Forelimb muscle (tissue), 1 donor: Measurements from ENCODE around the gene B9D2. TPM values are rescaled to one million over a fixed set of nuclear protein-coding genes. Genes with fewer than 3 reads are reported as not detected.
"Not testable (repeated sequence)": the region's sequence is repeated elsewhere in the genome, so short reads cannot be mapped to it uniquely, and the experiment has no call there.

ENCODE experiments used
- DNase-seq: peaks from one replicate; pipeline ENCODE4 v3.0.0-alpha.2; 2013; ENCODE audit warnings: low read depth
- polyA plus RNA-seq: library from polyadenylated mRNA; unstranded; fragments of 120-200 nt; gene quantifications from one replicate; pipeline ENCODE4 v1.2.1, GENCODE V29; 2013; ENCODE audit not compliant: insufficient read length

The B9D2 gene
- polyA plus RNA-seq, 1 donor = 2.8 TPM

DNA sequence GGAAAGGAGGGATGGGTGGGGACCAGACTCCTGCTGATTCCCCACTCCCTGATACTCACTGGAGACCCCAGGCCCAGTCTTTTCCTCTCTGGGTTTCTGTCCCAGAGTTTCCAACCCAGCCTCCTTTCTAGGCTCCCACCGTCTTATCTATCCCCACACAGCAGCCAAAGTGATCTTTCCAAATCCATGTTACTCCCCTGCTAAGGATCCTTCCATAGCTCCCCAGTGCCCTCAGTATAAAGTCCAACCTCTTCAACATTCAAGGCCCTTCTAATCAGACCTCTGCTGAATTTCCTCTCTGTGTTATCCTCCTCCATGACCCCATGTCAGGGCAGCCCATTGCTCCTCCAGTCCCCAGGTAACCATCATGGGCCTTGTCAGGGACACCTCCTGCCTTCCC lies 8.9 kb downstream of the B9D2 start:
- no peak for DNase-seq

DNA sequence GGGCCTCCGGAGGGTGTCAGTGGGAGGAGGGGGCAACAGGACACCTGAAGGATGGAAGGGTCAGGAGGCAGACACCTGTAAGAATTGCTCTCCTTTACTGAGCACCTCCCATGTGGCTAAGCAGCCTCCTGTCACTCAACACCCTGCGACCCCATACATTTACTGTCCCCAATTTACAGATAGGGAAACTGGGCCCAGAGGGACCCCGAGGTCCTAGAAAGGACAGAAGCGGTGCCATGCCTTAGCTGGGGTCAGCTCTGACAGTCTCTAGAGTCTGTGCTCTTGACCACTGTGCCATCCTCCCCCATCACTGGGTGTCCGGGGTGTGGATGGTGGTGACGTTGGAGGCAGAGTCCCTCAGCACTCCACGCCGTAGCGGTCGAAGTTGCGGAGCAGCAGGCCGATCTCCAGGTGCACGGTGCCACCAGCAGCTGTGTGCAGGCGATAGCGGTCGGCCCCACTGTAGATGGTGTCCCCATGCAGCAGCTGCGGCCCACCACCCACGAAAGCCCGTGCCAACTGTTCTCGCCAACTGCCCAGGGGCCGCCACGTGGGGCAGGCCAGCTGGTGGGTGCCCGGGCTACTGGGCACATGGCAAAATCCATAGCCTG lies 9.5 kb downstream of the B9D2 start:
- DNase-seq = no peak

DNA sequence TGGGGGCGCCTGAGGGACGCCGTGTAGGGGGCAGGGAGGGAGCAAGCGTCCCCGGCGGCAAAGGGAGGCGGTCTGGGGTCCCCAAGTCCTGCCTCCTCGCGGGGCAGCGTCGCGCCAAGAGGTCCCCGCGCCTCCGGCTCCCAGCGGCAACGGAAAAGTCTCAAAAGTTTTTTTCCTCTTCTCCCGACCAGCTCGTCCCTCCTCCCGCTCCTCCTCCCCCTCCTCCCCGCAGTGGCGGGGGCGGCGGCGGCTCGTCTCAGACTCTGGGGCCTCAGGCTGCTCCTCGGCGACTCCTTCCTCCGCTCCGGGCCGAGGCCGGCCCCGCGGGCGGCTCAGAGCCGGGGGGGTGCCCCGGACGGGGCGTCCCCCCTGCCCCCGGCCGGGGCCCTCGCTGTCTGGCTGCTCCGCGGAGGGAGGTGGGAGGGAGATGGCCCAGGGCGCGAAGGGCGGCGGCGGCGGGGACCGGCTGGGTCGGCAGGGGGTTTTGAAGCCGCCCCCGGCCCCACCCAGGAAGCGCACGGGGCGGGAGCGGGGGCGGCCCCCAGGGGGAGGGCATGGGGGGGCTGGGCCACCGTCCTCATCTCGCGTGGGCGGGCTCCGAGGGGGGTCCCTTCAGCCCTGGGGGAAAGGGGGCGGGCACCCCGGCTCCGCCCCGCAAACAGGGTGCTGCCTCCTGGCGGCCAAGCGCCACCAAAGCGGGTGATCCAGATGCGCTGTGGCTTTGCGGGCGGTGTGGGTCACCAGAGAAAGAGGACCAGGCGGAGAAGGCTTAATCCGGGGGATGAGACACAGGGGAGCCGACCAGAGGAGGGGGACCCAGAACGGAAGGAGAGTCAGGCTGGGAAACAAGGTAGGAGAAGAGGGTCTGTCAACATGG lies 10.2 kb downstream of the B9D2 start, which contains the start of gene TGFB1:
TSS of gene TGFB1 (minus strand) at position 457 of the 877 bp plus-strand sequence. CDS start 878 bp downstream, outside the sequence.
- DNase-seq = no peak

- DNase-seq = no peak
These were observed 11.1 kb downstream of the B9D2 start for GRCh38 chr19:41352609-41353465.

GRCh38 chr19:41352279-41352608 lies 11.7 kb downstream of the B9D2 start:
- no peak for DNase-seq

DNA sequence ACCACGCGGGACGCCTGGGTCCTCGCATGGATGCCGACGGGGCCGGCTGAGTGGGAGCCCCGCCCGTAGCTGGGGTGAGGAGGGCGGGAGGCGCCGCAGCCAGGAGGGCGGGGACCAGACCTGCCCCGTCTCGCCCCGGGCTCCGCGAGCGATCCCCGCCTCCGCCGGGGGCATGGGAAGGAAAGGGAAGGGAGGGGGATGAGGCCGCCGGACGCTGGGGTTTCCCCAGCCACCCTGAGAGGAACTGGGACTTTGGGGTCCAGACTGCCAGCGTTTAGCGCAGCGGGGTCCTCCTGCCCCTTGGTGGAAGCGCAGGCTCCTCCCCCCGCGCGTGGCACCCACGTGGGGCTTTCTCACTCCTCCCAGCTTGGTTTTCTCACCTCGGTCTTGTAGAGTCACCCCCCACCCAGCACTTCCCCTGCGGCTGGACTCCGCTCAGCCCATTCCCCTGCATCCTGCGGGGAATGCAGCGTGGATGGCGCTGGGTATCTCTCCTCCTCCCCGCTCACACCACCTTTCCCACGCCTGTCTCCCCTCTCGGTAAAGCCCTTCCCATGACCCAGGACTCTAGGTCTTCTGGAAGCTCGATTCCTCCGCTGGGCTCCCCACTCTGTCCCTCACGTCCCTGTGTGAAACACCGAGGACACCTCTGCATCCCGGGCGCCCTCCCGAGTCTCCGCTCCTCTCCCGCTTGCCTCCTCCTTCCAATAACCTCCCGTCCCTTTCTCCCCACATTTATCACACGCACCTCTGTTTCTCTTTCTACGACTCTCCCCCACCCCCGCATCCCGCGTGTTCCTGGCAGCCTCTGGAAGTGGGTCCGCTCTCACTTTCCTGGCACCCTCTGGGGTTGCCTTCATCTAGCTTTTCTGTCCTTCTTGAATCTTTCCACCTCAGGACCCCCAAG lies 12.4 kb downstream of the B9D2 start:
- no peak for DNase-seq

GRCh38 chr19:41350735-41351338 lies 13.1 kb downstream of the B9D2 start:
- DNase-seq = no peak

DNA sequence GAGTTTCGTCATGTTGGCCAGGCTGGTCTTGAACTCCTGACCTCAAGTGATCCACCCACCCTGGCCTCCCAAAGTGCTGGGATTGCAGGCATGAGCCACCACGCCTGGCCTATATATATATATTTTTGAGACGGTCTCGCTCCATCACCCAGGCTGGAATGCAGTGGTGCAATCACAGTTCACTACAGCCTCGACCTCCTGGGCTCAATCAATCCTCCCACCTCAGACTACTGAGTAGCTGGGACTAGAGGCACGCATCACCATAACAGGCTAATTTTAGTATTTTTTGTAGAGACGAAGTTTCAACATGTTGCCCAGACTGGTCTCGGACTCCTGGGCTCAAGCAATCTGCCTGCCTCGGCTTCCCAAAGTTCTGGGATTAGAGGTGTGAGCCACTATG lies 17.0 kb downstream of the B9D2 start:
- DNase-seq = not testable (repeated sequence)

GRCh38 chr19:41344162-41344561 lies 19.8 kb downstream of the B9D2 start:
- DNase-seq = no peak

- no peak for DNase-seq
These were observed 22.1 kb downstream of the B9D2 start for GRCh38 chr19:41341669-41342490.

- no peak for DNase-seq
These were observed 24.0 kb downstream of the B9D2 start for GRCh38 chr19:41339936-41340335.

DNA sequence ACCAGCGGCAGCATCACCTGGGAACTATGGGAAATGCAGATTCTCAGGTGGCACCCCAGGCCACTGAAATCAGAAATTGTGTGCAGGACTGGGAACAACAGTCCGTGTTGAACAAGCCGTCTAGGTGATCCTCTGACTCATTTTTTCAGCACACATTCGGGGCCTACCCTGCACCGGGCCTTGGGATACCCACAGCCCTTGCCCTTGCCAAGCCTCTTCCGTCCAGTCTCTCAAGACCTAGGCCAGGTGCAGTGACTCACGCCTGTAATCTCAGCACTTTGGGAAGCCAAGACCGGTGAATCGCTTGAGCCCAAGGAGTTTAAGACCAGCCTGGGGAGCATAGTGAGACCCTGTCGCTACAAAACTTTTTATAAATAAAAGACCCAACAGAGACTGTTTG lies 28.5 kb downstream of the B9D2 start:
- no peak for DNase-seq

- no peak for DNase-seq
These were observed 29.2 kb downstream of the B9D2 start for GRCh38 chr19:41334793-41335192.

- no peak for DNase-seq
These were observed 31.5 kb downstream of the B9D2 start for GRCh38 chr19:41332468-41332867.

GRCh38 chr19:41332000-41332399 lies 31.9 kb downstream of the B9D2 start:
- DNase-seq = no peak

GRCh38 chr19:41330946-41331678 lies 32.8 kb downstream of the B9D2 start:
- no peak for DNase-seq

DNA sequence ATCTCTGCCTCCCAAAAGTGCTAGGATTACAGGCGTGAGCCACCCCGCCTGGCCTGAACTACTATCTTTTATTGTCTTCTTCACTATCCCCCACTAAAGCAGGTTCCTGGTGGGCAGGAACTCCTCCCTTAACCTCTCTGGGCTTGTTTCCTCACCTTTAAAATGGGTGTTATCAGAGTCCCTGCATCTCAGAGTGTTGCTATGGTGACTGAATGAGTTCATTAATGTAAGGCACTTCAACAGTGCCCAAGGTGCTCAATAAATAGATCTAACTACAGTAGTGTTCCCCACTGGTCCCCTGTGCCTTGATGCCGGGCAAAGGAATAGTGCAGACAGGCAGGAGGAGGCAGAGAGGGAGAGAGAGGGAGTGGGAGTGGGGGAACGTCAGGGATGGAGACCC lies 33.5 kb downstream of the B9D2 start:
- DNase-seq = no peak

DNA sequence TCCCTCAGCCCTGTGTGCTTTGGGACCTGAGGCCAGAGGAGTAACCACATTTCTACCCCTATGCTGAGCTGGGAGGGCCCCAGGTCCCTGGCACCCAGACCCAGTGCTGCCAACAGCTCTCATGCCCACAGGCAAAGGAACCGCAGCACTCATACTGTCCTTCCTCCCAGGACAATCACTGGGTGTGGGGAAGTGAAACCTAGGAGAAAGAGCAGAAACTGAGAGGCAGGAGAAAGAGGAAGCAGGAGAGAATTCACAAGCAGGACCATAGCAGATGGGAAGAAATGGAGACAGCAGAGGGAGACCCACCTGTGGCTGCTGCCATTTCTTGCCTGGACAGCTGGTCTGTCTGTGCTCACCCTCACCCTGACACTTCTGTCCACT lies 35.1 kb downstream of the B9D2 start:
- no peak for DNase-seq

DNA sequence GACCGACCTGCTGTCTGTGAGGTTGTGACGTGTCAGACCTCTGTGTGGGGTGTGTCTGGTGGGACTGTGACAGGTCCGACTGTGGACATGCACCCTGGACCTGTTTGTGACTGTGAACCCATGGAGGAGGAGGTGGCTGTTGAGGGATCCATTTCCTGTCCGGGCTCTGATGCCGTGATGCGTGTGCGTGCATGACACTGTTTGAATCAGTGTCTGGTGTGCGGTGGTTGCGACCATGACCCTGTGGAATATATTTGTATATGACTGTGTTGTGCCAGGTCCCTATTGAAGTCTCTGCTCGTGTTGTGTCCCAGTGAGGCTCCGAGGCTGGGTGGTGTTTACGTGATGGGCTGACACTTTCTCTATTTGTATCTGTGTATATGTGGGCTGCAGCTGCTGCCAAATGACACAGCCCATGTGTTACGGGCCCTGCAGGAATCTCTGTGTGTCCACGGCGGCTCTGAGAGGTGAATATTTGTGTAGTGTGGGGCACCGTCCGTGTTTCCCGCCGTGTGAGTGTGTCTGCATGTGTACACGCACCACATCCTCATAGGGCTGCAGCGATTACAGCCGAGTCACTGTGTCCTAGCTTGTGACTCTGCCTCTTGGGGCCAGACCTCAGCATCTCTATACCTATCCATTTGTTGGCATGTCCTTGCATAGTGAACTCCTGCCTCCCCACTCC lies 35.6 kb downstream of the B9D2 start:
- no peak for DNase-seq
